ENCODE results near the gene WNK2. TPM values are rescaled to one million over a fixed set of nuclear protein-coding genes. Genes with fewer than 3 reads are reported as not detected.

Gene WNK2
- total and polyA plus RNA-seq, 2 donors (not counting 3 experiments of a cell fraction or from before 2014, with no cell fraction given) = not detected

DNA sequence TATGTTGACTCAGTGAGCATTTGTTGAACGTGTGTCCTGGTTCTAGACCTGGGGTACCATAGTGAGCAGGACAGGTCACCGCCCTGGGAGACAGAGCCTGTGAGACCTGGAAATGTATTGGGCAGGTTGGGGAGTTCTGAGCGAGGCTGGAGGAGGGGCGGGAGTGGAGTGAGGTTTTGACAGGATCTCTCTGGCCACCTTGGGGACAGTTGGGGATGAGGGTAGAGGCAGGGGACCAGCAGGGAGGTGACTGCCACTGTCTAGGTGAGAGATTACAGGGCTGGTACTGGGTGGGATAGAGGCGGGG, 7.4 kb downstream of the WNK2 start:
- H3K4me3 ChIP-seq (replicated peaks in 1 of 3; ENCODE audit: insufficient read depth in 1 of 3, low read depth in 1 of 3, low read length in 3 of 3) = no peak overlapping the region
- H3K27me3 ChIP-seq (ENCODE audit: control insufficient read depth in 2 of 2, insufficient read depth in 2 of 2, low read length in 2 of 2) = peaks cover 4 to 6% of the 10 kb centered on the region in 2 experiments
- CTCF ChIA-PET = no interaction called here
- H3K4me1 ChIP-seq (ENCODE audit: control insufficient read depth, extremely low read depth, insufficient read depth, low read length) = no peaks in the 10 kb centered on the region
- FAIRE-seq (no peak), DNase-seq (ENCODE audit: low read depth, low spot score) (no peak)
- H3K27ac ChIP-seq (ENCODE audit: insufficient read depth, low read depth, low read length) = no peak overlapping the region
- dilution Hi-C loops (cut with MboI; ENCODE audit: extremely low pct_ligation_motif_present, low sequenced_read_pairs) (no loop called here), intact Hi-C loops (cut with micrococcal nuclease) (no loop called here)
- H3K9me1 ChIP-seq (replicated peaks; ENCODE audit: control insufficient read depth, extremely low read depth, insufficient read depth, low read length) = no peaks in the 10 kb centered on the region
- BruUV-seq (replicated peaks) = no TSS peak
- no peaks in the 10 kb centered on the region for H3K9me3 ChIP-seq (replicated peaks; ENCODE audit: control insufficient read depth, insufficient read depth, low read length)
- H3K4me2 ChIP-seq (ENCODE audit: insufficient read depth, low read length) = no peak overlapping the region
- H3K79me2 ChIP-seq (ENCODE audit: control insufficient read depth, insufficient read depth, low read length) = no peaks in the 10 kb centered on the region
- no peak overlapping the region for H2AFZ ChIP-seq (ENCODE audit: low read depth, low read length)
- no peaks in the 10 kb centered on the region for H4K20me1 ChIP-seq (replicated peaks; ENCODE audit: control insufficient read depth, extremely low read depth, insufficient read depth, low read length)
- H3K36me3 ChIP-seq (ENCODE audit: control insufficient read depth in 2 of 2, extremely low read depth in 1 of 2, insufficient read depth in 2 of 2, low read length in 2 of 2) = no peaks in the 10 kb centered on the region
- no peak overlapping the region for H3K9ac ChIP-seq (replicated peaks; ENCODE audit: extremely low read depth, insufficient read depth, low read length)
- TF ChIP-seq FOS (IDR thresholded peaks at IDR 0.05; ENCODE audit: borderline replicate concordance, insufficient read depth, low read length) (no peak), EZH2 (IDR thresholded peaks at IDR 0.05; ENCODE audit: borderline replicate concordance, low read depth, low read length, severe bottlenecking) (no peak), MYC (IDR thresholded peaks at IDR 0.05; ENCODE audit: low read depth, low read length) (no peak)
- POLR2A ChIA-PET = no interaction called here

- DNase-seq (ENCODE audit: low read depth, low spot score) = no peak
- H3K9ac ChIP-seq (replicated peaks; ENCODE audit: extremely low read depth, insufficient read depth, low read length) = no peak overlapping the region
- FAIRE-seq = no peak
- no peaks in the 10 kb centered on the region for H3K36me3 ChIP-seq (ENCODE audit: control insufficient read depth in 2 of 2, extremely low read depth in 1 of 2, insufficient read depth in 2 of 2, low read length in 2 of 2)
- H3K4me3 ChIP-seq (replicated peaks in 1 of 3; ENCODE audit: insufficient read depth in 1 of 3, low read depth in 1 of 3, low read length in 3 of 3) = no peak overlapping the region
- H3K27ac ChIP-seq (ENCODE audit: insufficient read depth, low read depth, low read length) = no peak overlapping the region
- H4K20me1 ChIP-seq (replicated peaks; ENCODE audit: control insufficient read depth, extremely low read depth, insufficient read depth, low read length) = no peaks in the 10 kb centered on the region
- CTCF ChIA-PET = no interaction called here
- no peaks in the 10 kb centered on the region for H3K4me1 ChIP-seq (ENCODE audit: control insufficient read depth, extremely low read depth, insufficient read depth, low read length)
- BruUV-seq (replicated peaks) = no TSS peak
- no peaks in the 10 kb centered on the region for H3K9me3 ChIP-seq (replicated peaks; ENCODE audit: control insufficient read depth, insufficient read depth, low read length)
- no peaks in the 10 kb centered on the region for H3K27me3 ChIP-seq (ENCODE audit: control insufficient read depth in 2 of 2, insufficient read depth in 2 of 2, low read length in 2 of 2)
- H3K4me2 ChIP-seq (ENCODE audit: insufficient read depth, low read length) = no peak overlapping the region
- no peaks in the 10 kb centered on the region for H3K9me1 ChIP-seq (replicated peaks; ENCODE audit: control insufficient read depth, extremely low read depth, insufficient read depth, low read length)
- TF ChIP-seq, protein P1, sequence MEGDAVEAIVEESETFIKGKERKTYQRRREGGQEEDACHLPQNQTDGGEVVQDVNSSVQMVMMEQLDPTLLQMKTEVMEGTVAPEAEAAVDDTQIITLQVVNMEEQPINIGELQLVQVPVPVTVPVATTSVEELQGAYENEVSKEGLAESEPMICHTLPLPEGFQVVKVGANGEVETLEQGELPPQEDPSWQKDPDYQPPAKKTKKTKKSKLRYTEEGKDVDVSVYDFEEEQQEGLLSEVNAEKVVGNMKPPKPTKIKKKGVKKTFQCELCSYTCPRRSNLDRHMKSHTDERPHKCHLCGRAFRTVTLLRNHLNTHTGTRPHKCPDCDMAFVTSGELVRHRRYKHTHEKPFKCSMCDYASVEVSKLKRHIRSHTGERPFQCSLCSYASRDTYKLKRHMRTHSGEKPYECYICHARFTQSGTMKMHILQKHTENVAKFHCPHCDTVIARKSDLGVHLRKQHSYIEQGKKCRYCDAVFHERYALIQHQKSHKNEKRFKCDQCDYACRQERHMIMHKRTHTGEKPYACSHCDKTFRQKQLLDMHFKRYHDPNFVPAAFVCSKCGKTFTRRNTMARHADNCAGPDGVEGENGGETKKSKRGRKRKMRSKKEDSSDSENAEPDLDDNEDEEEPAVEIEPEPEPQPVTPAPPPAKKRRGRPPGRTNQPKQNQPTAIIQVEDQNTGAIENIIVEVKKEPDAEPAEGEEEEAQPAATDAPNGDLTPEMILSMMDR (IDR thresholded peaks at IDR 0.05; ENCODE audit: extremely low read depth in 1 of 2, insufficient read depth in 1 of 2, low read depth in 1 of 2, low read length in 2 of 2) = no peak
- no peaks in the 10 kb centered on the region for H3K79me2 ChIP-seq (ENCODE audit: control insufficient read depth, insufficient read depth, low read length)
- dilution Hi-C loops (cut with MboI; ENCODE audit: extremely low pct_ligation_motif_present, low sequenced_read_pairs) = no loop called here
- intact Hi-C loops (cut with micrococcal nuclease) = no loop called here
- H2AFZ ChIP-seq (ENCODE audit: low read depth, low read length) = no peak overlapping the region
- POLR2A ChIA-PET = no interaction called here
These were observed 8.9 kb downstream of the WNK2 start for GRCh38 chr9:93192721-93193387.

Data from endothelial cell of umbilical vein (primary cell).